ENCODE results near the gene NFKBIB. TPM values are rescaled to one million over a fixed set of nuclear protein-coding genes. Genes with fewer than 3 reads are reported as not detected.
"Not testable (repeated sequence)": the region's sequence is repeated elsewhere in the genome, so short reads cannot be mapped to it uniquely, and the experiment has no call there.

NFKBIB gene
- total RNA-seq, 4 donors from 2014 or later, result 24.1 to 39.4 (median 35.8) TPM

GRCh38 chr19:38852231-38853044 is 47.3 kb upstream of the NFKBIB start:
- intact Hi-C loops (cut with DNase I), result loop anchor here (2.0 kb wide), 1 partner anchor 16 kb away; no protein-coding TSS in a partner anchor
- 0% methylated on average over 19 of the region's 52 CpGs for WGBS
- Histone ChIP-seq H3K36me3 (peaks cover under 1 to 8% (median 6%) of the 10 kb centered on the region in 4 donors), H3K27ac (replicated peaks in 1 of 4) (peak overlapping the region; percentile 98 to 100 (median 100)), H3K9me3 (no peaks in the 10 kb centered on the region), H3K4me1 (peaks cover 28 to 40% (median 32%) of the 10 kb centered on the region in 4 donors), H3K27me3 (no peaks in the 10 kb centered on the region), H3K4me3 (peak overlapping the region; percentile 75 to 97 (median 84))
- DNase-seq (ENCODE audit: extremely low spot score), result no peak
- peak; percentile 10 for TF ChIP-seq POLR2A (IDR thresholded peaks at IDR 0.05; ENCODE audit: low read depth)
- peak; percentile 27 to 51 for TF ChIP-seq POLR2AphosphoS5 (IDR thresholded peaks at IDR 0.05)
- TF ChIP-seq CTCF (IDR thresholded peaks at IDR 0.05), result no peak

- Histone ChIP-seq H3K27ac (replicated peaks in 1 of 4) (peak overlapping the region; percentile 98 to 100 (median 100)), H3K27me3 (no peaks in the 10 kb centered on the region), H3K36me3 (peaks cover 0 to 4% (median 0%) of the 10 kb centered on the region in 4 donors), H3K4me3 (peak overlapping the region; percentile 75 to 97 (median 84)), H3K4me1 (peaks cover 20 to 32% (median 25%) of the 10 kb centered on the region in 4 donors), H3K9me3 (no peaks in the 10 kb centered on the region)
- TF ChIP-seq POLR2A (IDR thresholded peaks at IDR 0.05; ENCODE audit: low read depth) (no peak), CTCF (IDR thresholded peaks at IDR 0.05) (no peak), EP300 (IDR thresholded peaks at IDR 0.05) (no peak), POLR2AphosphoS5 (IDR thresholded peaks at IDR 0.05) (no peak)
- no peak for DNase-seq (ENCODE audit: extremely low spot score)
- WGBS, result 87% methylated on average over 16 of the region's 17 CpGs
- intact Hi-C loops (cut with DNase I), result loop anchor here (2.0 kb wide), 1 partner anchor 16 kb away; no protein-coding TSS in a partner anchor
These were observed 46.6 kb upstream of the NFKBIB start for GRCh38 chr19:38853214-38853613.

- H3K9me3 ChIP-seq; H3K27me3 ChIP-seq; intact Hi-C loops (cut with DNase I); H3K36me3 ChIP-seq; H3K4me3 ChIP-seq; H3K27ac ChIP-seq (replicated peaks in 1 of 4); DNase-seq (ENCODE audit: extremely low spot score): not testable (repeated sequence)
- peaks cover 12 to 24% (median 17%) of the 10 kb centered on the region in 4 donors for H3K4me1 ChIP-seq
- 88% methylated on average over 3 of the region's 3 CpGs for WGBS
These were observed 44.8 kb upstream of the NFKBIB start for GRCh38 chr19:38854961-38855360.

GRCh38 chr19:38855751-38856150 is 44.0 kb upstream of the NFKBIB start:
- H3K4me1 ChIP-seq, result peaks cover 12 to 22% (median 17%) of the 10 kb centered on the region in 4 donors
- DNase-seq (ENCODE audit: extremely low spot score); H3K36me3 ChIP-seq; H3K4me3 ChIP-seq; H3K27ac ChIP-seq (replicated peaks in 1 of 4); intact Hi-C loops (cut with DNase I); H3K9me3 ChIP-seq; H3K27me3 ChIP-seq: not testable (repeated sequence)
- WGBS, result 88% methylated on average over 16 of the region's 37 CpGs

GRCh38 chr19:38856813-38857212 is 43.0 kb upstream of the NFKBIB start:
- no peaks in the 10 kb centered on the region for H3K27me3 ChIP-seq
- no peaks in the 10 kb centered on the region for H3K9me3 ChIP-seq
- TF ChIP-seq POLR2A (IDR thresholded peaks at IDR 0.05; ENCODE audit: low read depth), result no peak
- no peak for TF ChIP-seq POLR2AphosphoS5 (IDR thresholded peaks at IDR 0.05)
- no peak for TF ChIP-seq CTCF (IDR thresholded peaks at IDR 0.05)
- no peak for TF ChIP-seq EP300 (IDR thresholded peaks at IDR 0.05)
- no peak overlapping the region for H3K4me3 ChIP-seq
- no peak for DNase-seq (ENCODE audit: extremely low spot score)
- no peak overlapping the region for H3K27ac ChIP-seq (replicated peaks in 1 of 4)
- H3K36me3 ChIP-seq, result no peaks in the 10 kb centered on the region
- peaks cover 8 to 14% (median 11%) of the 10 kb centered on the region in 4 donors for H3K4me1 ChIP-seq
- WGBS, result 80% methylated on average over 3 of the region's 3 CpGs
- intact Hi-C loops (cut with DNase I), result no loop called here

- intact Hi-C loops (cut with DNase I); H3K4me3 ChIP-seq; H3K27ac ChIP-seq (replicated peaks in 1 of 4); H3K9me3 ChIP-seq; H3K36me3 ChIP-seq; H3K27me3 ChIP-seq; DNase-seq (ENCODE audit: extremely low spot score): not testable (repeated sequence)
- peaks cover 11 to 19% (median 15%) of the 10 kb centered on the region in 4 donors for H3K4me1 ChIP-seq
- 71% methylated on average over 19 of the region's 21 CpGs for WGBS
These were observed 40.1 kb upstream of the NFKBIB start for GRCh38 chr19:38859631-38860204.
